ENCODE measurements around the gene ATP12A.

- TF ChIP-seq CTCF (IDR thresholded peaks at IDR 0.05): no peak
- no peak for TF ChIP-seq POLR2AphosphoS5 (IDR thresholded peaks at IDR 0.05; ENCODE audit: insufficient read depth in 1 of 2, low read depth in 1 of 2)
- no peak for TF ChIP-seq POLR2A (IDR thresholded peaks at IDR 0.05)
These were observed 61.6 kb downstream of the ATP12A start for GRCh38 chr13:24741791-24742190.

Measured in vagina (tissue), 2 donors.